Putamen (tissue), 1 donor: ENCODE measurements around the gene FAM13A.
"Not testable (repeated sequence)": the region's sequence is repeated elsewhere in the genome, so short reads cannot be mapped to it uniquely, and the experiment has no call there.

Source experiments
- DNase-seq: peaks from one replicate; pipeline ENCODE4 v3.0.0-alpha.2; 2016; ENCODE audit warnings: low spot score

FAM13A gene

GRCh38 chr4:88998891-88999290, 58.1 kb downstream of the FAM13A start:
- no peak for DNase-seq

DNA sequence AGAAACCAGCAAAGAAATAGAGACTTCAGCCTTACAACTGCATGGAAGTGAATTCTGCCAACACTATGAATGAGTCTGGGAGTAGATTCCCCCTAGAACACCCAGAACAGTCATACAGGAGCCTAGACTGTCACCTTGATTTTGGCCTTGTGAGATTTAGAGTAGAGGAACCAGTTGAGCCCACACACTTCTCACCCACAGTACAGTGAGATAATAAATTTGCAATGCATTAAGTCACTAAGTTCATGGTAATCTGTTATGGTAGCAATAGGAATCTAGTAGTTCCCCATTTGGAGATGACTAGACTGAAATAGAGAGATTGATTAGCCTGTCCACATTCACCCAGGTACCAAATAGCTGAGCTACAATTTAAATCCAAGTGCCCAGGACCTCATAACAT, 59.0 kb downstream of the FAM13A start:
- DNase-seq: no peak

DNA sequence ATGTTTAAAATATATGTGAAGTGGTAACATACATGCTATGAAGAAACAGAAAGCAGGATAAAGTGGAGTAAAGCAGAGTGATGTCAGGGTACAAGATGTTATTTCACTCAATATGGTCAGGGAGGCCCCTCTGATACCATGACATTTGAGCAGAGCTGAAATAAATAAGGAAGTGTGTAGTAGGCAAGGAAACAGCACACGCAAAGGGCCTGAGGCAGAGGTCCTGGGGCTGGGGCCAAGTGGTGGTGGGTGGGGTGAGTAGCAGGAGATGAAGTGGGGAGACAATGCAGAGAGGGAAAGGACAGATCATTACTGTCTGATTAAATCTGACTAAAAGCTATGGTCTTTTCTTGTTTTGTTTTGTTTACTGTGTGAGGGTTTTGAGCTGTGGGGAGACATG, 61.1 kb downstream of the FAM13A start:
- no peak for DNase-seq

DNA sequence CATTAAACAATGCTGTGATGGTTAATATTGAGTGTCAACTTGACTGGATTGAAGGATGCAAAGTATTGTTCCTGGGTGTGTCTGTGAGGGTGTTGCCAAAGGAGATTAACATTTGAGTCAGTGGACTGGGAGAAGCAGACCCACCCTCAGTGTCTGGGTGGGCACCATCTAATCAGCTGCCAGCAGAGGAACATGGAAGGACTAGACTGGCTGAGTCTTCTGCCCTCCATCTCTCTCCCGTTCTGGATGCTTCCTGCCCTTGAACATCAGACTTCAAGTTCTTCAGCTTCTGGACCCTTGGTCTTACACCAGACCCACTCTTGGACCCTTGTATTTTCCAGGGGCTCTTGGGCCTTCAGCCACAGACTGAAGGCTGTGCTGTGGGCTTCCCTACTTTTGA, 61.7 kb downstream of the FAM13A start:
- not testable (repeated sequence) for DNase-seq

DNA sequence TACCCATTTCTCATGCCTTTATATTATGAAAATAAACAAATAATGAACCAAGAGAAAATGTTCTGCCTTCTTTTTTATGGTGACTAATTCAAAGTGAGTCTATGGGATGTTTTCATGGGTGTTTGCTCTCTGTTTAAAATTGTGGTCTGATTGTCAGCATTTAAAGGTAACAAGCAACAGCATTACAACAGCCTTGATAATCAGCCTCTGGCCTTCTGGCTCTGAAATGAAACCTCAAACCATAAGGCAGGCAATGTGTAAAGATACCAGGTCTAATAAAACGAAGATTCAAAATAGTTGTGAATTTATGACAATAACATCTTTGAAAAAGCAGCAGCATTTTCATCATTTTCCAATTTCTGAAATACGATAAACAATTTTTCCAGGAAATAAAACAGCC, 63.7 kb downstream of the FAM13A start:
- DNase-seq: no peak

GRCh38 chr4:88991746-88992145, 65.2 kb downstream of the FAM13A start:
- DNase-seq: no peak

- DNase-seq: no peak
These were observed 67.0 kb downstream of the FAM13A start for GRCh38 chr4:88989990-88990389.

GRCh38 chr4:88985088-88985773, 71.8 kb downstream of the FAM13A start:
- DNase-seq: no peak

DNA sequence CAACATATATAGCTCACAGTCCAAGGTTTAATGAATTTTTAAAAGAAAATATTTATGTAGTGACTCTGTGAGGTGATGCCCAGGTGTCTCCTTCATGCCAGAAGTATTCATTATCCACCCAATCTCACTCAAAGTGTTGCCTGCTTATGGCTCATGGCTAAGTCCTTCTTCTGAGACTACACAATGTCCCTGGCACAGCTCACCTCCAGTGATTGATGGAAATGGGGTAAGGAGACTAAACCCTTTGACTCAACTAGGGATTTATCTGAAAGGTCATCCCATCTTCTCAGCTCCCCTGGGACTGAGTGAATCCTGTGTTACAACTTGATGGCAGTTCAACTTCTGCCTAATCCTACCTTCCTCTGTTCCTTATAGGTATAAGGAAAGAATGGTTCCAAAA, 74.2 kb downstream of the FAM13A start:
- DNase-seq: no peak

DNA sequence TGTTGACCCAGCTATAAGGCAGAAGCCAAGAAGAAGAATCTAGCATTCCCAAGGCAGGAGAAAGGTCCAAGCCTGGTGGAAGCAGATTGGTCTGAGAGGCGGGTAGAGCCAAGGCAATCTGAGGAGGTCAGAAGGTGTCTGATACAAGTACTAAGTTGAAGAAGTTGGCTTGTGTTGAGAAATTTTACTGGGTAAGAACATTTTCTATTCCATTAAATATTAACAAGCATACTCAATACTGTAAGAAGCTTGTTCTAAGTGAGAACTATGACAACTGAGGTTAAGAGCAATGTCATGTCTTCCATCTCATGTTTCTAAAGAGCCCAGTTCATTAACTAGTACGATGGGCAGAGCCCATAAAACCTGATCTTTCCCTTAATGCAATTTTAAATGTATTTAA, 75.0 kb downstream of the FAM13A start:
- DNase-seq: no peak

GRCh38 chr4:88981556-88981955, 75.4 kb downstream of the FAM13A start:
- DNase-seq: no peak

- no peak for DNase-seq
These were observed 77.7 kb downstream of the FAM13A start for GRCh38 chr4:88979276-88979675.

DNA sequence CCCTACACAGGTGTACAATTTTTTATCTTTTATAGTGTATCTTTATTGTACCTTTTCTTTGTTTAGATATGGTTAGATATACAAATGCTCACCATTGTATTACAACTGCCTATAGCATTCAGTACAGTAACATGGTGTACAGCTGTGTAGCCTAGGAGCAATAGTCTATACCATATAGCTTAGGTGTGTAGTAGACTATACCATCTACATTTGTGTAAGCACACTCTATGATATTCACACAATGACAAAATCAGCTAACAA, 80.3 kb downstream of the FAM13A start:
- no peak for DNase-seq

DNA sequence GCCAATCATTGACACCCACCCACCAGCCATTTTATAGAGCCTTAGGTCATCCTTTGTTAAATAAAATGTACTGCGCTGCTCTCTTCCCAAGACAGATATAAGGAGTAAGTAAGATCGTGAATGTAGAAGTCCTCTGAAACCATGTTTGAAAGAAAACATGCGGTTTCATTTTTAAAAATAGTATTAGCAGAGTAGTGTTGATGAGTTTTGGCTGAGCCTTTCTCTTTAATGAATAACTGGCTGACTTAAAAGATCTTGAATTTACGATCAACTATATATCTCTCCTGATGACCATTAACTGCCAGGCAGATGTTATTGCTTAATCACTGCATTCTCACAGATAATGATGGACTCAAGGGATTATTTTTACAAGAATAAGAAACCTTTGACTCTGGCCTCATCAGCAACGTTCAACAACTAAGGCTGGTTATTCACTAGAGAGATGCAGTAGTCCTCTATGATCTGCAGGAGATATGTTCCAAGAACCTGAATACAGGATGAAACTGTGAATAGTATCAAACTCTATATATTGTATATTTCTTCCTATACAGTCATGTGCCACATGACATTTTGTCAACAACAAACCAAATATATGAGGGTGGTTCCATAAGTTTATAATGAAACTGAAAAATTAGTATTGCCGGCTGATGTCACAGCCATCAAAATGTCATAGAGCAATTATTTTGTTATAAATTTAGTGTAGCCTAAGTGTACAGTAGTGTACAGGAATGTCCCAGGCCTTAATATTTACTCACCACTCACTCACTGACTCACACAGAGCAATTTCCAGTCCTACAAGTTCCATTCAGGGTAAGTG, 80.8 kb downstream of the FAM13A start:
- DNase-seq: no peak

GRCh38 chr4:88971536-88971935, 85.4 kb downstream of the FAM13A start:
- no peak for DNase-seq

GRCh38 chr4:88969746-88970145, 87.2 kb downstream of the FAM13A start:
- DNase-seq: no peak

- no peak for DNase-seq
These were observed 87.7 kb downstream of the FAM13A start for GRCh38 chr4:88969271-88969670.

DNA sequence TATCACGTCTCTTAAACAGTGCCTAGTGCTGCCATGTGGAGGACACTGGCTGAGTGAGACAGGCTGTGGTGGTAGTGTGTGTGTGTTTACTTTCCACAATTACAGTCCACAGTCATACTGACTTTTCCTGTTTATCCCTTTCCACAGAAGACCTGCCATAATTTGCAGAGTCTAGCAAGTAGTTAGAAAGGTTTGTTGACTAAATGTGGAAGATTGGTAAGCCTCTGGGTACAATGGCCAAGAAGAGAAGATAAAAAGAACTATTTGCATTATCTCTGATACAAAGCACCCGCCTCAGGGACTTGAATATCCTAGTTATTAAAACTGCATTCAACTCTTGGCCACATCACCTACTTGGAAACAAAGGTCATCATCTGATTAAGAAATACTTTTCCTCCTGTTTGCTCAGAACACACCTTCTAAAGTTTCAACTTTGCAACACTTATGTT, 89.1 kb downstream of the FAM13A start:
- no peak for DNase-seq

DNA sequence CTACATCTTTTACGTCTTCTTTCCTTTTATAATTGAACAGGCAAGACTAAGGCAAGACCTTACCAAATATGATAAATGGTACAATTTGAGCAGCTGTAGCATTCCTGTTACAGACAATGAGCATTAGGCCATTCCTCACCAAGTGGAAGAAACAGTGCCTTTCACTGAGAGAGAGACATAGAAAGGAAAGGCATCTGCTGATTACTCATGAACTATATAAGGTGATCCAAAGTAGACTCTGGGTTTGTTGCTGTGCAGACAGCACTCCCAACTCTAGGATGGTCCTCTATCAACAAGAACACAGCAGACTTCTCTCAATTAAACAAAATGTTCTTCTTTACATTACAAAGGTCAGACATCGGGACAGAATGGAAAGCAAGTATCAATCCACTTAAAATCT, 91.9 kb downstream of the FAM13A start:
- no peak for DNase-seq

GRCh38 chr4:88964450-88964849, 92.5 kb downstream of the FAM13A start:
- DNase-seq: no peak

GRCh38 chr4:88963817-88964216, 93.2 kb downstream of the FAM13A start:
- DNase-seq: no peak

- no peak for DNase-seq
These were observed 94.6 kb downstream of the FAM13A start for GRCh38 chr4:88962396-88962795.

GRCh38 chr4:88960576-88960975, 96.4 kb downstream of the FAM13A start:
- no peak for DNase-seq

GRCh38 chr4:88958080-88958479, 98.9 kb downstream of the FAM13A start:
- no peak for DNase-seq
